Vagina (tissue), 2 donors: ENCODE results near the gene TMEM129.

Experiments used
- POLR2A ChIP-seq, 2 donors: fragments of 450-650 bp; IDR thresholded peaks; one replicate each; pipeline ENCODE4 v1.6.1; 2017; ENCODE audit warnings: antibody characterized with exemption in 2 of 2, mild to moderate bottlenecking in 2 of 2, moderate library complexity in 2 of 2
- POLR2AphosphoS5 ChIP-seq, 2 donors: sonication (generic); formaldehyde crosslinking; IDR thresholded peaks; one replicate each; pipeline ENCODE4 v1.9.0; 2017; ENCODE audit warnings: antibody characterized with exemption in 2 of 2, mild to moderate bottlenecking in 2 of 2, low read depth in 1 of 2; ENCODE audit not compliant: insufficient read depth in 1 of 2
- TF ChIP-seq, protein P1 (sequence below), 3 experiments: fragments of 450-650 bp in 2 of 3; fragments of 200-600 bp in 1 of 3; sonication (generic) in 1 of 3; IDR thresholded peaks; one replicate each; pipeline ENCODE4 v1.5.1; 2017 to 2019; ENCODE audit warnings: antibody characterized with exemption in 3 of 3, mild to moderate bottlenecking in 2 of 3, moderate library complexity in 2 of 3

DNA sequence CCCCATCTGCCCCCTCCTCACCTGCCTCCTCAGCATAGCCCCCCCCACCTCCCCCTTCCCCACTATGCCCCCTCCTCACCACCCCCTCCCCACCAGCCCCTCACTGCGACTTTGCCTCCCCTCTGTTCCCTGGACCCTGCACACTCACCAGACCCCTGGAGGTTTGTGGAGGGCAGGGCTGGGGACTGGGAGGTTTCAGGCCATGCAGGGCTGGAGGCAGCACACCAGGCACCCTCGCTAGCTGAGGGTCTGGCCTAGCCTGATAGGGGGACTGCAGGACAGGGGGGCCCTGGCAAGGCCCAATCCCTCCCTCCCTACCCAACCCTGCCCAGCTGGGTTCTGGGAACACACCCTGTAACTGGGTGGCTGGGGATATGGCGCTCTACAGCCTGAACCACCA lies 28.2 kb upstream of the TMEM129 start:
- TF ChIP-seq, protein P1, sequence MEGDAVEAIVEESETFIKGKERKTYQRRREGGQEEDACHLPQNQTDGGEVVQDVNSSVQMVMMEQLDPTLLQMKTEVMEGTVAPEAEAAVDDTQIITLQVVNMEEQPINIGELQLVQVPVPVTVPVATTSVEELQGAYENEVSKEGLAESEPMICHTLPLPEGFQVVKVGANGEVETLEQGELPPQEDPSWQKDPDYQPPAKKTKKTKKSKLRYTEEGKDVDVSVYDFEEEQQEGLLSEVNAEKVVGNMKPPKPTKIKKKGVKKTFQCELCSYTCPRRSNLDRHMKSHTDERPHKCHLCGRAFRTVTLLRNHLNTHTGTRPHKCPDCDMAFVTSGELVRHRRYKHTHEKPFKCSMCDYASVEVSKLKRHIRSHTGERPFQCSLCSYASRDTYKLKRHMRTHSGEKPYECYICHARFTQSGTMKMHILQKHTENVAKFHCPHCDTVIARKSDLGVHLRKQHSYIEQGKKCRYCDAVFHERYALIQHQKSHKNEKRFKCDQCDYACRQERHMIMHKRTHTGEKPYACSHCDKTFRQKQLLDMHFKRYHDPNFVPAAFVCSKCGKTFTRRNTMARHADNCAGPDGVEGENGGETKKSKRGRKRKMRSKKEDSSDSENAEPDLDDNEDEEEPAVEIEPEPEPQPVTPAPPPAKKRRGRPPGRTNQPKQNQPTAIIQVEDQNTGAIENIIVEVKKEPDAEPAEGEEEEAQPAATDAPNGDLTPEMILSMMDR (IDR thresholded peaks at IDR 0.05): no peak
- TF ChIP-seq POLR2A (IDR thresholded peaks at IDR 0.05) (no peak), POLR2AphosphoS5 (IDR thresholded peaks at IDR 0.05; ENCODE audit: insufficient read depth in 1 of 2, low read depth in 1 of 2) (no peak)
